Measurements from ENCODE around the gene TOX2. TPM values are rescaled to one million over a fixed set of nuclear protein-coding genes. Genes with fewer than 3 reads are reported as not detected.

TOX2 gene
- total and polyA plus RNA-seq, 4 donors: 1.2 to 15.4 (median 9.0) TPM

DNA sequence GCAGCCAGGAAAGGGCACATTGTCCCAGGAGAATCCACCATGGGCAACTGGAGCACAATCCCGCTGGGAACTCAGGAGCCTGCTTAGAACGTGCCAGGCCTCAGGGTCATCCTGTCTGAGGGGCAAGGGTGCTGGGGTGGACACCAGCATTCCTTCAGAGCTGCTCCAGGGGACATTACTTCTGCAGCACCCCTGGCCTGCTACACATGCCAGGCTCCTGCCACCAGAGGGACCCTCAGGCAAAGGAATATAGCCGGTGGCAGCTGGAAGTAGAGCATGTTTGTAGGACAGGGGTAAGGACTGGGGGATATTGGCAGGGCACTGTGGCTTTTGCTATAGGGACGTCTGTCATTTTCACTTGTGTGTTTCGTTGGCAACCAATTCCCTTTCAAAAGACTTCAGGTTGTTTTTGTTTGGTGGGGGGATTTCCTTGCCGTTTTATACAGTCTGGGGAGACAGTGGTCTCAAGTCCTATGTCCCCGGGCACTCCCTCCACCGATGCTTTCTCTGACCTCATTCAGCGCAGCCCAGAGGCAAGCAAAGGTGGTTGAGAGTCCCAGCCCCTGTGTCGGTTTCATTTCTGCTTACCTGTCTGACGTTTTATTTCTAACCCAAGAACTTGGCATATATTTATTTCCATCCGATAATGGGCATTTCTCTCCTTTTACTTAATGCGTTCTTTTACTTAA, 141.5 kb downstream of the TOX2 start:
- H3K4me3 ChIP-seq (ENCODE audit: low read depth, low read length): no peak overlapping the region
- 57% methylated on average over 8 of the region's 13 CpGs for WGBS (ENCODE audit: insufficient coverage)
- H3K36me3 ChIP-seq (ENCODE audit: control insufficient read depth, insufficient read depth, low read length): no peaks in the 10 kb centered on the region
- peak in 2 of 6 donors; percentile 50 to 51 for DNase-seq (ENCODE audit: low read depth in 4 of 6, low spot score in 6 of 6)
- no peak overlapping the region for H3K27ac ChIP-seq (ENCODE audit: low read depth, low read length)
- peaks cover 6% of the 10 kb centered on the region for H3K4me1 ChIP-seq (ENCODE audit: control insufficient read depth, insufficient read depth, low read length)
- H3K27me3 ChIP-seq (ENCODE audit: control insufficient read depth, insufficient read depth, low read length): no peaks in the 10 kb centered on the region
- no peaks in the 10 kb centered on the region for H3K9me3 ChIP-seq (ENCODE audit: control insufficient read depth, insufficient read depth, low read length)

DNA sequence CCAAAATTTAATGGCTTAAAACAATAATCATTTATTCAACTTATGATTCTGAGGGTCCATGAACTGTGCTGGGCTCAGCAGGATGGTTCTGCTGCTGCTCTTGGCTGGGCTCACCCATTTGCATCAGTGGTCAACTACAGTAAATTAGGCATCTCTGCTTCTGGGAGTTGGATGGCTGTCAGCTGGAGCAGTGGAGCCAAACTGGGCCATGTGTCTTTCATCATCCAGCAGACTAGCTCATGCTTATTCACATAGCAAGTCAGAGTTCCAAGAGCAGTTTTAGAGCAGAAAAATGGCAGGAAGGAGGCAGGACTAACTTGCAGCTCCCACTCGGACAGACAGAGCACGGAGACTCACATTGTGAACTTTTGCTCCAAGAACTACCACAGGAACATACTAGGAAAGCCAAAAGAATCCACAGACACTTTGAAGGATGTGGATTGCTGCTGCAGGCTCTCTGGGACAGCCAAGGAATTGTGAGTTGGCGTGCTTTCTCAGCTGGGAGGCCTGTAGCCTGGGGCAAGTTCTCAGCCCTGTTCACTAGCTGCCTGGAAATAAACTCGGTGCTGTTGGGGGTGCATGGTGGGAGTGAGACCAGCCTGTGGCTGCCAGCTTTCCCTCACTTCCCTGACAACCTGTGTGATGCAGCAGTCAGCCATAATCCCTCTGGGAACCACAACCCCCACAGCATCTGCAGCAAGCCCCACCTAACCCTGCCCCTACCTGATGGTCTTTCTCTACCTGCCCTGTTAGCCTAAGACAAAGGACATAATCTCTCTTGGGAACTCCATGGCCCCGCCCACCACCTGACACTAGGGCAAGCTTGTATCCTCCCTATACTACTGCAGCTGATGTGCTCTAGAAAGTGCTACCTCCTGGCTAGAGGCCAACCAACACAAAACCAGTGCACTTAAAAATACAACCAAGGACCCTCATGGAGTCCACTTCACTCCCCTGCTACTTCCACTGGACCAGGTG, 143.3 kb downstream of the TOX2 start:
- 95% methylated on average over 3 of the region's 5 CpGs for WGBS (ENCODE audit: insufficient coverage)
- no peak overlapping the region for H3K4me3 ChIP-seq (ENCODE audit: low read depth, low read length)
- no peak for DNase-seq (ENCODE audit: low read depth in 4 of 6, low spot score in 6 of 6)

DNA sequence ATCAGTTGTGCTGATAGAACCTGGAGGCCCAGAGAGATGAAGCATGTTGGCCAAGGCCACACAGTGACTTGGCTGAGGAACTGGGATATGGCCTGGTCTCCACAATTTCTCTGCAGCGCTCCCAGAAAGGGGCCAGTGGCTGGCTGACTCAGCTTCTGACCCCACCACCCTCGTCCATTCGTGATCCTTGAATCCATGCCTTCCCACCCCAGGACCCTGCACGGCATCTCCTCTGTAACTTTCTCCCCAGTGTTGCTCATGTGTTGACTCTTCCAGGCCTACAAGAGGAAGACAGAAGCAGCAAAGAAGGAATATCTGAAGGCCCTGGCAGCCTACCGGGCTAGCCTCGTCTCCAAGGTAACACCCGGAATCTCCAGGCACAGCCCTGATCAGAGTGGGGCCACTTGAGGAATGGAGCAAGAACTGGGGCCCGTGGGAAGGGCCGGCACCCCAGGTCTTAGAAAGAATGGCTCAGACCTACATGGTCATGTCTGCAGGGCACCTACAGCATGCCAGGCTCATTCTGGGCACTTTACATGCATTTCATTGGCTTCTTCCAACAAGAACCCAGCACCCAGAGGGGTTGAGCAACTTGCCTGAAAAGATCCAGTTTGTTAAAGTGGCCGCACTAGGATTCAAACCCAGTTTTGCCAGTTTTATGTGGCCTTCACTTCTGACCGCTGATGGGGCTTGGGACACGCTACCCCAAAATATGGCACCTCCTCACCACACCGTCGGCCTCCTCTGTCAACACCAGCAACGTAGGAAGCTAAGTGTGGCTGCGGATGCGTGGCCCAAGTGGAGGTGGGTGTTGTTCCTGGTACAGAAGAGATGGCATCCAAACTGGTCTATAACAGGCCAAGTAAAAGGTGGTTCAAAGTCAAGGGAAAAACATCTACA, 150.1 kb downstream of the TOX2 start:
- Histone ChIP-seq H3K27me3 (ENCODE audit: control insufficient read depth, insufficient read depth, low read length) (no peaks in the 10 kb centered on the region), H3K27ac (ENCODE audit: low read depth, low read length) (no peak overlapping the region)
- WGBS (ENCODE audit: insufficient coverage): 87% methylated on average over 12 of the region's 17 CpGs

More for the DNA sequence above, 143.3 kb downstream of the TOX2 start:
- Histone ChIP-seq H3K36me3 (ENCODE audit: control insufficient read depth, insufficient read depth, low read length) (no peaks in the 10 kb centered on the region), H3K27ac (ENCODE audit: low read depth, low read length) (no peak overlapping the region), H3K4me1 (ENCODE audit: control insufficient read depth, insufficient read depth, low read length) (peaks cover 6% of the 10 kb centered on the region), H3K9me3 (ENCODE audit: control insufficient read depth, insufficient read depth, low read length) (no peaks in the 10 kb centered on the region), H3K27me3 (ENCODE audit: control insufficient read depth, insufficient read depth, low read length) (no peaks in the 10 kb centered on the region)

DNA sequence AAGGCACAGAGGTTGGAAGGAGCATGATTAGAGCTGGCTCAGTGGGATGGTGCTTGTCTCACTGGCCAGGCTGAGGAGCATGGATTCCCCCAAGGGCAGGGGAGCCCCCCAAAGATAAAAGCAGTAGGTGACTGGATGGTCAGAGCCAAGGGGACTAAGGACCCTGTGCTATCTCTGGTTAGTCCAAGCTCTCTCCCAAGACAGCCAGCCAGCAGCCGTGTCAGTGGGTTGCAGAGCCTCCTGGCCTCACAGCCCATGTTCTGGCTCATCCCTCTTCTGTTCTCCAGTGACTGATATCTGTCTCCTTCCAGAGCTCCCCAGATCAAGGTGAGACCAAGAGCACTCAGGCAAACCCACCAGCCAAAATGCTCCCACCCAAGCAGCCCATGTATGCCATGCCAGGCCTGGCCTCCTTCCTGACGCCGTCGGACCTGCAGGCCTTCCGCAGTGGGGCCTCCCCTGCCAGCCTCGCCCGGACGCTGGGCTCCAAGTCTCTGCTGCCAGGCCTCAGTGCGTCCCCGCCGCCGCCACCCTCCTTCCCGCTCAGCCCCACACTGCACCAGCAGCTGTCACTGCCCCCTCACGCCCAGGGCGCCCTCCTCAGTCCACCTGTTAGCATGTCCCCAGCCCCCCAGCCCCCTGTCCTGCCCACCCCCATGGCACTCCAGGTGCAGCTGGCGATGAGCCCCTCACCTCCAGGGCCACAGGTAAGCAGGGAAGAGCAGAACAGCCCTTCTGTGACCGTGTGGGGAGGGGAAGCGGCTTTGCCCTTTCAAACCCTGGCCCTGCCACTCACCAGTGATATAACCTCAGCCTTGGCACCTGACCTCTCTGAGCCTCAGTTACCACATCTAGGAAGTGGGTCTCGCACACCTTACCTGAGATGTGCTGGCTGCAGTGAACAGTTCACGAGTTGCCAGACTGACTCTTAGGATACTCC, 151.0 kb downstream of the TOX2 start:
- Histone ChIP-seq H3K27ac (ENCODE audit: low read depth, low read length) (no peak overlapping the region), H3K9me3 (ENCODE audit: control insufficient read depth, insufficient read depth, low read length) (no peaks in the 10 kb centered on the region), H3K27me3 (ENCODE audit: control insufficient read depth, insufficient read depth, low read length) (no peaks in the 10 kb centered on the region), H3K4me1 (ENCODE audit: control insufficient read depth, insufficient read depth, low read length) (peaks cover 12% of the 10 kb centered on the region), H3K36me3 (ENCODE audit: control insufficient read depth, insufficient read depth, low read length) (peaks cover 12% of the 10 kb centered on the region), H3K4me3 (ENCODE audit: low read depth, low read length) (no peak overlapping the region)
- DNase-seq (ENCODE audit: low read depth in 4 of 6, low spot score in 6 of 6): no peak
- 95% methylated on average over 14 of the region's 20 CpGs for WGBS (ENCODE audit: insufficient coverage)

More for the DNA sequence above, 150.1 kb downstream of the TOX2 start:
- peaks cover 12% of the 10 kb centered on the region for H3K36me3 ChIP-seq (ENCODE audit: control insufficient read depth, insufficient read depth, low read length)
- no peak overlapping the region for H3K4me3 ChIP-seq (ENCODE audit: low read depth, low read length)
- H3K9me3 ChIP-seq (ENCODE audit: control insufficient read depth, insufficient read depth, low read length): no peaks in the 10 kb centered on the region
- H3K4me1 ChIP-seq (ENCODE audit: control insufficient read depth, insufficient read depth, low read length): peaks cover 4% of the 10 kb centered on the region
- no peak for DNase-seq (ENCODE audit: low read depth in 4 of 6, low spot score in 6 of 6)

DNA sequence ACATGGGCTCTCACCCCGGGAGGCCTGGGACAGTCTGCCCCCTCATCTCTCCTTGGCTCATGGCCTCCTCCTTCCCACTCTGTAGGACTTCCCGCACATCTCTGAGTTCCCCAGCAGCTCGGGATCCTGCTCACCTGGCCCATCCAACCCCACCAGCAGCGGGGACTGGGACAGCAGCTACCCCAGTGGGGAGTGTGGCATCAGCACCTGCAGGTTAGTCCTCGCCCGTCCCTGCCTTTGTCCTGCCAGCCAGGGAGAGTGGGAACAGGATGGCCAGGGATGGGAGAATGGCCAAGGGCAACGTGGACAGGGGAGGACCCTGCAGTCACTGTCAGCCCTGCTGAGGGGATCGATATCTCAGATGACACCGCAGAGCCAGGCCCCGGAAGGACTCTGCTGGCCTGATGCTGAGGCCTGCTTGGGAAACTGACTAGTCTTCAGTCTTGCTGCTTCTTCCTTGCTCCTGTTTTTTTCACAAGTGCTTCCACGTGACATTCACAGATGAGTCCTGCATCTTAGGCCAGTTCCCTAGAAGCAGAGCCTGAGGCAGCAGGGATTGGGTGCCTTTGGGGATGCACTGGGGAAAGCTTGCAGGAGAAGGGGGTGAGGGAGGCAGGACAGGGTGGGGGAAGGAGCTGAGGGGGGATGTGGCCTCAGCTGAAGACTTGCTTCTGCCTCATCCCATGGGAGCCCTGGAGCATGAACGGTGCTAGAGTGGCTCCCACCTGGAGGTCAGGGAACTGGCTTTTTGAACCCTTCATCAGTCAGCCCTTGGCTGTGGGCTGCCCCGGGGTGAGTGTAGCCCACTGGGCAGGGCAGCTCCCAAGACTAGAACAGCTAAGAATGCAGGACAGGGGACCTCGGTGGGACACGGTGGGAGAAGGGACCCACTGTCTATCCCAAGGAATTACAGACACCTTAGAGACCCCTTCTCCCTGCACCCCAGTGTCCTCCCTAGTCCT, 152.3 kb downstream of the TOX2 start:
- Histone ChIP-seq H3K36me3 (ENCODE audit: control insufficient read depth, insufficient read depth, low read length) (peaks cover 12% of the 10 kb centered on the region), H3K4me3 (ENCODE audit: low read depth, low read length) (no peak overlapping the region), H3K27ac (ENCODE audit: low read depth, low read length) (no peak overlapping the region), H3K4me1 (ENCODE audit: control insufficient read depth, insufficient read depth, low read length) (peaks cover 18% of the 10 kb centered on the region), H3K9me3 (ENCODE audit: control insufficient read depth, insufficient read depth, low read length) (no peaks in the 10 kb centered on the region), H3K27me3 (ENCODE audit: control insufficient read depth, insufficient read depth, low read length) (no peaks in the 10 kb centered on the region)
- WGBS (ENCODE audit: insufficient coverage): 92% methylated on average over 12 of the region's 15 CpGs
- DNase-seq (ENCODE audit: low read depth in 4 of 6, low spot score in 6 of 6): no peak

DNA sequence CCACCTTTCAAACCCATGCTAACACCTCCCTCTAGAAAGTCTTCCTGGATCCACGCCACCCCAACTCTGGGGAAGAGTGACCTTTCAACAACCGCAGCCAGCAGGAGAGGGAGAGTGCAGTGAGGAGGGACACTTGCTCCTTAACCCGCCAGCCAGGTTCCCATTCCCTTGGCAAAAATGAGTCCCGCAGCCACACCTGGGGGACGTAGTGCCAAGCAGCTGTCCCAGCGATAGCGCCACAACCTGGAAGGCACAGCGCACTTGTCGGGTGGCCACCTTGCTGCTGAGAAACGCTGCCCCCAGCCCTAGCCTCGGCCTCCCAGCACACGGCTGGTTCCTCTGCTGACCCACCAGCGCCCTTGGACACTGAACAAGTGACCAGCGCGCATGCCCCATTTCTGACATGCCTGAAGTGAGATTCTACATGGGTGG, 153.0 kb downstream of the TOX2 start:
- WGBS (ENCODE audit: insufficient coverage): 97% methylated on average over 12 of the region's 15 CpGs
- Histone ChIP-seq H3K4me3 (ENCODE audit: low read depth, low read length) (no peak overlapping the region), H3K4me1 (ENCODE audit: control insufficient read depth, insufficient read depth, low read length) (peaks cover 18% of the 10 kb centered on the region), H3K27ac (ENCODE audit: low read depth, low read length) (no peak overlapping the region), H3K9me3 (ENCODE audit: control insufficient read depth, insufficient read depth, low read length) (no peaks in the 10 kb centered on the region), H3K36me3 (ENCODE audit: control insufficient read depth, insufficient read depth, low read length) (peaks cover 12% of the 10 kb centered on the region), H3K27me3 (ENCODE audit: control insufficient read depth, insufficient read depth, low read length) (no peaks in the 10 kb centered on the region)
- DNase-seq (ENCODE audit: low read depth in 4 of 6, low spot score in 6 of 6): no peak

DNA sequence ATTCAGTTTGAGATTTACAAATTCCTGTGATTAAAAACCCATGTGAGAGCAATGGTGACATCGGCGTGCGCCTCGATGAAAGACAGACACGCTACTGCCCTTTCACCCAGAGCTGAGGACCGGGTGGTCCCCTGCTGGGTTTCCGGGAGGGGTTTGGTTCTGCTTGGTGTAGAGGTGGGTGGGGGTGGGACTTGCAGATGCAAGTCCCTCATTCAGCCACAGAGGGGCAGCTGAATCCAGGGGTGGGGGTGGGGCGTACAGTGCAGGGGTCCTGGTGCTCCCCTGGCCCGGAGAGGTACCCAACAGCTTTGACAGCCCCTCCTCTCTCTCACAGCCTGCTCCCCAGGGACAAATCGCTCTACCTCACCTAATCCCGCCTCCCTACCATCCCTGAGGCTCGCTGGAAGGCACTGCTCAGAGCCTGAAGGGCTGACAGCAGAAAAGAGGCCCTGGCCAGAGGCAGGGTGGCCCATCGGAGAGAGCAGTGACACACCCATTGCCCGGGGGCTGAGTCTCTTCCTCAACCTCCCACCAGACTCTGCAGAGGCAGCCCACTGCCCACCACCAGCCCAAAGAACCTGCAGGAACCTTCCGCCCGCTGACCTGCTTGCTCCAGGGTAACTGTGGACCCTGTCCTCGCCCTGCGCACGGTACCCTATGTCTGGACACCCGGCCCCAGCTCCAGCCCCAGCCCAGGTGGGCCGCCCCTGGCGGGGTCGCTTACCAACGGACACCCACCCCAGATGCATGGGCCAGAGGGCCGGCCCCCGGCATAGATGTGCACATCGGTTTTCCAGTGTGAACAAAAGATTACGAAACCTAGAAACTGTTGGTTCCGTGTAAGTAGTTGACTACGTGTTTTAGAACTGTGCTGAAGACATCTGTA, 153.9 kb downstream of the TOX2 start:
- Histone ChIP-seq H3K36me3 (ENCODE audit: control insufficient read depth, insufficient read depth, low read length) (peaks cover 12% of the 10 kb centered on the region), H3K4me1 (ENCODE audit: control insufficient read depth, insufficient read depth, low read length) (peaks cover 18% of the 10 kb centered on the region), H3K4me3 (ENCODE audit: low read depth, low read length) (no peak overlapping the region), H3K27me3 (ENCODE audit: control insufficient read depth, insufficient read depth, low read length) (no peaks in the 10 kb centered on the region), H3K27ac (ENCODE audit: low read depth, low read length) (no peak overlapping the region), H3K9me3 (ENCODE audit: control insufficient read depth, insufficient read depth, low read length) (no peaks in the 10 kb centered on the region)
- DNase-seq (ENCODE audit: low read depth in 4 of 6, low spot score in 6 of 6): no peak
- 88% methylated on average over 24 of the region's 30 CpGs for WGBS (ENCODE audit: insufficient coverage)
